HCEC 1CT (cell line): Measurements from ENCODE around the gene AGPAT3.
"Not testable (repeated sequence)": the region's sequence is repeated elsewhere in the genome, so short reads cannot be mapped to it uniquely, and the experiment has no call there.

Source experiments
- DNase-seq: peaks from one replicate; pipeline ENCODE4 v3.0.0-alpha.2; 2017

The AGPAT3 gene, protein sequence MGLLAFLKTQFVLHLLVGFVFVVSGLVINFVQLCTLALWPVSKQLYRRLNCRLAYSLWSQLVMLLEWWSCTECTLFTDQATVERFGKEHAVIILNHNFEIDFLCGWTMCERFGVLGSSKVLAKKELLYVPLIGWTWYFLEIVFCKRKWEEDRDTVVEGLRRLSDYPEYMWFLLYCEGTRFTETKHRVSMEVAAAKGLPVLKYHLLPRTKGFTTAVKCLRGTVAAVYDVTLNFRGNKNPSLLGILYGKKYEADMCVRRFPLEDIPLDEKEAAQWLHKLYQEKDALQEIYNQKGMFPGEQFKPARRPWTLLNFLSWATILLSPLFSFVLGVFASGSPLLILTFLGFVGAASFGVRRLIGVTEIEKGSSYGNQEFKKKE

DNA sequence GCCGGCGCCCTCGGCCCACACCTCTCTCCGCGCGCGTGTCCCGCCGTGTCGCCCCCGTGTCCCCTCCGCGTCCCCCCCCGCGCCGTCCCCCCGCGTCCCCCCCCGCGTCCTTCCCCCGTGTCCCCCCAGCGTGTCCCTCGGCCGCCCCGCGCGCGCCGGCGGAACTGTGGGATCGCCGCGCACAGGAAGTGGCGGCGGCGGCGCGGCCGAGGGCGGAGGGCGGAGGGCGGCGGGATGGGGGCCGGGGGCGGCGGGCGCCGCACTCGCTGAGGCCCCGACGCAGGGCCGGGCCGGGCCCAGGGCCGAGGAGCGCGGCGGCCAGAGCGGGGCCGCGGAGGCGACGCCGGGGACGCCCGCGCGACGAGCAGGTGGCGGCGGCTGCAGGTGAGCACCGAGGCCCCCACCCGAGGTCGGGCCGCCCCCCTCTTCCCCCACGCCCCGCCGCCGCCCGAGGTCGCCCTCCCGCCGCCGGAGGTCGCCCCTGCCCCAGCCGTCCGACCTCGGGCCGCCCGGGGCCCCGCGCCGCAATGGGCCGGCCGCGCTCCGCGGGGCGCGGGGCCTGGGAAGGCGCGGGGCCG lies at the start of gene AGPAT3:
Gene AGPAT3, plus strand, starts transcription at position 262 of the 578 bp plus-strand sequence. CDS start 94,459 bp downstream, outside the sequence.
- no peak for DNase-seq

DNA sequence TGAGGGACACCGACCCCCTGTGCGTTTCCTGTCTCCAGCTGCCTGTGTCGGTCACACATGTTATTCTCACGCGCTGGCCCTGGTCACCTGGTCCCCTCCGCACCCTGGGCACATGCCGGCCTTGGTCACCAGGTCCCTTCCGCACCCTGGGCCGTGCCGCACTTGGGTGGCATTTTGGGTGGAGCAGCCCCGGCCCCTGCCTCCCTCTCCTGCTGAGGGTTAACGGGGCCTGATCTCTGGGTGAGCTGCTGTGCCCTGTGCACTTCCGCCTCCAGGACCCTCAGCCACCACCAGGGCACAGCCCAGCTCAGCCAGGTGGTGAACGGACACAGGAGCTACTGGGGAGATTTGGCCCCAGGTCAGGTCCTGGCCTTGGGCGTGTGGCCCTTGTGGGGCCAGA lies 49.0 kb upstream of the AGPAT3 start:
- no peak for DNase-seq

GRCh38 chr21:43816611-43817071 lies 48.4 kb upstream of the AGPAT3 start:
- no peak for DNase-seq

GRCh38 chr21:43817157-43818086 lies 47.6 kb upstream of the AGPAT3 start:
- no peak for DNase-seq

DNA sequence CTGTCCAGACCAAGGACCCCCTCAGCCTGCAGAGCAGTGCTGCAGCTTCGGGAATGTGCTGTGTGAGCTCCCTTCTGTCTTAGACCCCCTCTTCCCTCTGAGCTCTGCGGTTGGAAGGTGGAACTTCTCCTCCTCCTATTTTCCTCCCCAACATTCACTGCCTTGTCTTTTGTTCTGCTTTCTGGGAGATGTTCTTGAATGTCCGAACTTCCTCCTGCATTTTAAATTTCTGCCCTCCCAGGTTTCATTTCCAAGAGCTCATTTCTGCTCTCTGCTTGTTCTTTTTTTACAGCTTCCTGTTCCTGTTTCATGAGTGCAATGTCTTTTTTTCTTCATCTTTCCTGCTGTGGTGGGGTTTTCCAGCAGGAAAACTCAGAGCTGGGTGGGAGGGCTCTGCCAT lies 46.3 kb upstream of the AGPAT3 start:
- DNase-seq = no peak

- no peak for DNase-seq
Measured at GRCh38 chr21:43819511-43820405, 45.3 kb upstream of the AGPAT3 start.

DNA sequence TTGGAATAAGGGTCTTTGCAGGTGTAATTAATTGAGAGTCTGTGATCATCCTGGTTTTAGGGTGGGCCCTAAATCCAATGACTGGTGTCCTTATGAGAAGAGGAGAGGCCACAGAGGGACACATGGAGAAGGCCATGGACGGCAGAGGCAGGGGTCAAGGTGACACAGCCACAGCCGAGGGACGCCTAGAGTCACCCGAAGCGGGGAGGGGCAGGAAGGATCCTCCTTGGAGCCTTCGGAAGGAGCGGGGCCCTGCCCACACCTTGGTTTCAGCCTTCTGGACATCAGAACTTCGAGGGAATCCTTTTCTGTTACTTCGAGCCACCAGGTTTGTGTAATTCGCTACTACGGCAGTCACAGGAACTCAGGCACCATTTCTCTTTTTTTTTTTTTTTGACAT lies 44.6 kb upstream of the AGPAT3 start:
- DNase-seq = no peak

GRCh38 chr21:43822166-43822565 lies 42.9 kb upstream of the AGPAT3 start:
- DNase-seq = not testable (repeated sequence)

GRCh38 chr21:43822741-43823140 lies 42.3 kb upstream of the AGPAT3 start:
- not testable (repeated sequence) for DNase-seq

- DNase-seq = peak; percentile 32
Measured at GRCh38 chr21:43824333-43825241, 40.4 kb upstream of the AGPAT3 start.

GRCh38 chr21:43825242-43825935 lies 39.6 kb upstream of the AGPAT3 start:
- DNase-seq = no peak

DNA sequence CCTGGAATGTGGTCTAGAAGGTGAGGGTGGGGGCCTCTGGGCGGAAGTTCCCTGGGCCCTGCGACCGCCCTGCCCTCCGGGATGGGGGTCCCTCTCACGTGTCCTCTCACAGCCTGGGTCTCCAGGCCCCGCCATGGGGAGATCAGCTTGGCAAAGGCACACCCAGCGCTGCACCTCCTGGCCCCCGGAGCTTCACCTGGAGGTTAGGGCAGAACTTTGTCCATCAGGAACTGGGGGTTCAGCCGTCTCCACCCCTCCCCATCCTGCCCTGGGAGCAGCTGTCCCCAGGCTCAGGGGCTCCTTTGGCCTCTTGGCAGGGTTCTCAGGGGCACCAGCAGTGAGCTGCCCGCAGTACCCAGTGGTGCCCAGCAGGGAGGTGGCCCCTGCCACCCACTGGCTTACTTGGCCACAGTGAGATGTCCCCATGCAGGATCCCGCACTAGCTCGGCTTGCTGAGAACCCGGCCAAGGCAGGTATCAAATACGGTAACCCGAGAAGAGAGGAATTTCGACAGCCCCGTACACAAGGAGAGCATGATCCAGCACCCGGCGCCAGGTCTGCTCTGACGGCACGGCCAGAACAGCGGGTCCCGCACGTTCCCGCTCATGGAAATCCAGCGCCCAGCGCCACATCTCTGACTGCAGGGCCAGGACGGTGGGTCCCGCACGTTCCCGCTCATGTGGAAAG lies 38.9 kb upstream of the AGPAT3 start:
- DNase-seq = no peak

DNA sequence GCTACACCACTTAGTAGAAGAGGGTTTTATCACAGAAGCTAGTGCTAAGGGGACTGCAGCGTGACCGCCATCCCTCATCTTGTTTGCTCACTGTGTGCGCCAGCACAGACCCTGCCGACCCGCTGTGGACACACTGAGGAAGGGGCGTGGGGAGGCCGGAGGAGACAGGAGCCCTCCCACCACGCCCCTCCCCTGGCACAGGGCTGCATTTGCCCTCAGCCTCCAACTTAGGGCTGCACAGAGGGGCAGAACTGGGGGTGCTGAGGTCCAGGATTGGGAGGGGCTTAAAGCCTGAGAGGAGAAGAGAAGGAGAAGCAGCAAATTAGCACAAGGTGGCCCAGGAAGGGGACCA lies 38.4 kb upstream of the AGPAT3 start:
- DNase-seq = no peak

- DNase-seq = peak; percentile 61
Measured at GRCh38 chr21:43827015-43827611, 37.9 kb upstream of the AGPAT3 start.

GRCh38 chr21:43829161-43829560 lies 35.9 kb upstream of the AGPAT3 start:
- no peak for DNase-seq

GRCh38 chr21:43829575-43830119 lies 35.4 kb upstream of the AGPAT3 start:
- DNase-seq = no peak

DNA sequence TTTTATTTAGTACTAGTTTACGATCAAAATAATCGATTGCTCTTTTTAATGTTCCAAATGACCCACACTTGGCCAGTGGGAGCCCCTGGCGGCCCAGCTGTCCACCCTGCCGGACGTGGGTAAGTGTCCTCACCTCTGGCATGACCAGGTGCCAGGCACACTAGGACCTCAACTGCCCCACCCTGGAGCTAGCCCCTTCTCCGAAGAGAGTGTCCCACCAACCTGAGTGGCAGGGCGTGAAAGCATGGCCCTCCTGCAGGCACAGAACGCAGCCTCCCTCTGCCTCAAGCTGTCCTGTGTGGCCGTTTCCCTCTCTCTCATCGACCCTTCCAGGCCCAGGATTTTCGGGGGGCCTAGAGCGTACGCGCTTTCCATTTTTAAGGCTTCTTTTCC lies 32.9 kb upstream of the AGPAT3 start:
- no peak for DNase-seq

GRCh38 chr21:43832648-43833047 lies 32.4 kb upstream of the AGPAT3 start:
- no peak for DNase-seq
